OCI-LY7 (cell line): ENCODE measurements around the gene NPY. TPM values are rescaled to one million over a fixed set of nuclear protein-coding genes. Genes with fewer than 3 reads are reported as not detected.

ENCODE experiments used
- BruUV-seq: library from RNA; stranded (reverse); fragments of 400-500 nt; replicated peaks from 2 replicates; lab custom pipeline; 2021; lab: Mats Ljungman, UMichigan
- CTCF ChIA-PET: fragments of 300-600 bp; sonication (Branson Sonifier 250); formaldehyde crosslinking; loops from one replicate; lab custom pipeline; 2022; ENCODE audit warnings: antibody characterized with exemption; ENCODE audit not compliant: unreplicated experiment; lab: Charles Lee
- POLR2A ChIA-PET: fragments of 300-600 bp; sonication (Branson Sonifier 250); formaldehyde crosslinking; loops from one replicate; lab custom pipeline; 2022; ENCODE audit warnings: antibody characterized with exemption; lab: Charles Lee
- DNase-seq: peaks from one replicate; pipeline ENCODE4 v3.0.0-alpha.2; 2015; ENCODE audit warnings: low spot score
- H2AFZ ChIP-seq: fragments of 200-600 bp; sonication (generic), shearing (Covaris generic); 2 replicates; pipeline ENCODE4 v1.6.1; 2014; ENCODE audit warnings: mild to moderate bottlenecking, antibody characterized with exemption, low read length, moderate library complexity
- H3K27ac ChIP-seq: fragments of 200-600 bp; sonication (generic); 2 replicates; pipeline ENCODE4 v1.5.1; 2014; ENCODE audit warnings: mixed run types, low read depth, mild to moderate bottlenecking, moderate library complexity, low read length, inconsistent platforms; ENCODE audit not compliant: poor library complexity, severe bottlenecking
- H3K36me3 ChIP-seq: fragments of 200-600 bp; sonication (generic); 2 replicates; pipeline ENCODE4 v1.6.1; 2014; ENCODE audit warnings: mild to moderate bottlenecking, antibody characterized with exemption, low read length, moderate library complexity, mixed read lengths; ENCODE audit not compliant: insufficient read depth
- H3K4me1 ChIP-seq: fragments of 200-600 bp; sonication (generic); 2 replicates; pipeline ENCODE4 v1.5.1; 2014; ENCODE audit warnings: mild to moderate bottlenecking, low read length; ENCODE audit not compliant: insufficient read depth, poor library complexity, severe bottlenecking
- H3K4me2 ChIP-seq: fragments of 200-600 bp; sonication (generic); 2 replicates; pipeline ENCODE4 v1.6.1; 2014; ENCODE audit warnings: mild to moderate bottlenecking, low read length
- H3K4me3 ChIP-seq: fragments of 200-600 bp; sonication (generic); 2 replicates; pipeline ENCODE4 v1.5.1; 2014; ENCODE audit warnings: mild to moderate bottlenecking, low read depth, low read length; ENCODE audit not compliant: poor library complexity, severe bottlenecking
- H3K79me2 ChIP-seq: fragments of 200-600 bp; sonication (generic); 2 replicates; pipeline ENCODE4 v1.6.1; 2016; ENCODE audit warnings: low read depth, mild to moderate bottlenecking, low read length, moderate library complexity, mixed read lengths; ENCODE audit not compliant: insufficient read depth
- H3K9me2 ChIP-seq: fragments of 200-600 bp; sonication (generic); 2 replicates; pipeline ENCODE4 v1.6.1; 2016; ENCODE audit warnings: mild to moderate bottlenecking, low read length, mixed read lengths; ENCODE audit not compliant: insufficient read depth
- H3K9me3 ChIP-seq: fragments of 200-600 bp; sonication (generic); 2 replicates; pipeline ENCODE4 v1.6.1; 2014; ENCODE audit warnings: mild to moderate bottlenecking, mixed run types, low read length, mixed read lengths
- H4K20me1 ChIP-seq: fragments of 200-600 bp; sonication (generic); 2 replicates; pipeline ENCODE4 v1.6.1; 2014; ENCODE audit warnings: mild to moderate bottlenecking, antibody characterized with exemption, low read length, moderate library complexity, mixed read lengths; ENCODE audit not compliant: insufficient read depth
- EZH2phosphoT487 ChIP-seq: fragments of 200-600 bp; sonication (generic); IDR thresholded peaks from 2 replicates; pipeline ENCODE4 v1.6.1; 2018; ENCODE audit warnings: low read depth, borderline replicate concordance, mild to moderate bottlenecking, mixed run types, antibody characterized with exemption, low read length, moderate library complexity, mixed read lengths
- intact Hi-C: fragments of 100-400 bp; cut with micrococcal nuclease; formaldehyde crosslinking; loops from one replicate; pipeline ENCODE4 v1.10.0; 2022; ENCODE audit not compliant: unreplicated experiment
- total RNA-seq, 2 experiments: library from RNA; depleted of rRNA in 1 of 2; stranded (reverse); fragments of >200 nt in 1 of 2; shearing (Covaris generic) in 1 of 2; gene quantifications; 2 replicates each; pipeline ENCODE4 v1.2.3, GENCODE V29; 2014 to 2022
- TF ChIP-seq, protein P1 (sequence below): fragments of 200-600 bp; sonication (generic); conservative IDR thresholded peaks from 2 replicates; pipeline ENCODE4 v1.5.1; 2014; ENCODE audit warnings: mild to moderate bottlenecking, antibody characterized with exemption, low read length, moderate library complexity, mixed read lengths

NPY gene
- total RNA-seq, 2 experiments from 2014 or later = not detected

DNA sequence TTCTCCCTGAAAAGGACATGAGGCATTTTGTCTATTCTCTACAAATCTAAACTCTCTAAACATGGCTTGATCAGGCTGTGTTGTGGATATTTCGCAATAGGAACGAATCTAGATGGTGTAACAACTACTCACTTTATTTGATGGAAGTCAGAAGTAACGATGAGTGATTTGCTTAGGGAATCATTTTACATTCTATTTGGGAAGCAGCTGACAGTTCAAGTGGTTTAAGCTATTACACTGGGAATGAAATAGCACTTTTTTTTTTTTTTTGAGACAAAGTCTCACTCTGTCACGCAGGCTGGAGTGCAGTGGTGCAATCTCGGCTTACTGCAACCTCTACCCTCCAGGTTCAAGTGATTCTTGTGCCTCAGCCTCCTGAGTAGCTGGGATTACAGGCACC lies 44.1 kb downstream of the NPY start:
- intact Hi-C loops = loop anchor here (5.0 kb wide), 2 partner anchors 244 to 389 kb away; partner anchors contain the start of gene PALS2
- Histone ChIP-seq H3K9me2 (no peaks in the 10 kb centered on the region), H2AFZ (peak overlapping the region; percentile 77), H4K20me1 (no peaks in the 10 kb centered on the region), H3K4me3 (no peak overlapping the region), H3K4me2 (peak overlapping the region; percentile 57), H3K36me3 (peaks cover 8% of the 10 kb centered on the region; the same call in 1 of the 2 replicates), H3K9me3 (peaks cover 22% of the 10 kb centered on the region), H3K4me1 (peaks cover 65% of the 10 kb centered on the region), H3K79me2 (no peaks in the 10 kb centered on the region), H3K27ac (peak overlapping the region; percentile 89)
- ChIA-PET CTCF (no interaction called here), POLR2A (interaction anchor here (1.3 kb wide), 1 partner anchor 26 kb away, joined by 3 read pairs; no protein-coding TSS in a partner anchor)
- TF ChIP-seq EZH2phosphoT487 = no peak
- TF ChIP-seq, protein P1, sequence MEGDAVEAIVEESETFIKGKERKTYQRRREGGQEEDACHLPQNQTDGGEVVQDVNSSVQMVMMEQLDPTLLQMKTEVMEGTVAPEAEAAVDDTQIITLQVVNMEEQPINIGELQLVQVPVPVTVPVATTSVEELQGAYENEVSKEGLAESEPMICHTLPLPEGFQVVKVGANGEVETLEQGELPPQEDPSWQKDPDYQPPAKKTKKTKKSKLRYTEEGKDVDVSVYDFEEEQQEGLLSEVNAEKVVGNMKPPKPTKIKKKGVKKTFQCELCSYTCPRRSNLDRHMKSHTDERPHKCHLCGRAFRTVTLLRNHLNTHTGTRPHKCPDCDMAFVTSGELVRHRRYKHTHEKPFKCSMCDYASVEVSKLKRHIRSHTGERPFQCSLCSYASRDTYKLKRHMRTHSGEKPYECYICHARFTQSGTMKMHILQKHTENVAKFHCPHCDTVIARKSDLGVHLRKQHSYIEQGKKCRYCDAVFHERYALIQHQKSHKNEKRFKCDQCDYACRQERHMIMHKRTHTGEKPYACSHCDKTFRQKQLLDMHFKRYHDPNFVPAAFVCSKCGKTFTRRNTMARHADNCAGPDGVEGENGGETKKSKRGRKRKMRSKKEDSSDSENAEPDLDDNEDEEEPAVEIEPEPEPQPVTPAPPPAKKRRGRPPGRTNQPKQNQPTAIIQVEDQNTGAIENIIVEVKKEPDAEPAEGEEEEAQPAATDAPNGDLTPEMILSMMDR = no peak
- BruUV-seq = no TSS peak
- no peak for DNase-seq

DNA sequence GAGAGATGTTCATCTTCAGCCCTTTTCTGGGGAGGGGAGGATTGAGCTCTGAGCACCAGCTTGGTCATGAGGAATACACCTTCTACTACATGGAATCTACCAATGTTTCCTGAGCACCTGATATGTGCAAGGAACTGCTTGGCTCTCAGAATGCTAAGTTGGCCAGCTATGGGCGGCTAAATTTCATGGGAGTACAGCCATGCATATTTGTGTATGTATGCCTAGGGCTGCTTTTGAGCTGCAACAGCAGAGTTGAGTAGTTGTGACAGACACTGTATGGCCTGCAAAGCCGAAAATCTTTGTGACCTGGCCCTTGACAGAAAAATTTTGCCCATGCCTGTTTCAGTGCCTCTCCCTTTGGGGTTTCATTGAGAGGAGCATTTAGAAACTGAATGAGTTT lies 44.9 kb downstream of the NPY start:
- Histone ChIP-seq H3K27ac (no peak overlapping the region), H2AFZ (peak overlapping the region; percentile 73), H3K9me3 (peaks cover 28% of the 10 kb centered on the region), H3K36me3 (peaks cover 8% of the 10 kb centered on the region; the same call in 1 of the 2 replicates), H3K4me3 (no peak overlapping the region), H3K9me2 (no peaks in the 10 kb centered on the region), H4K20me1 (no peaks in the 10 kb centered on the region), H3K4me1 (peaks cover 57% of the 10 kb centered on the region), H3K79me2 (no peaks in the 10 kb centered on the region), H3K4me2 (peak overlapping the region; percentile 1; the same call in 1 of the 2 replicates)
- intact Hi-C loops = loop anchor here (5.0 kb wide), 2 partner anchors 243 to 388 kb away; partner anchors contain the start of gene PALS2
- TF ChIP-seq, protein P1 = no peak
- TF ChIP-seq EZH2phosphoT487 = no peak
- POLR2A ChIA-PET = interaction anchor here (0.5 to 1.3 kb wide), 7 partner anchors 8 to 66 kb away, joined by 3 to 5 read pairs (median 3); no protein-coding TSS in a partner anchor
- no peak for DNase-seq
- CTCF ChIA-PET = no interaction called here
- BruUV-seq = no TSS peak

DNA sequence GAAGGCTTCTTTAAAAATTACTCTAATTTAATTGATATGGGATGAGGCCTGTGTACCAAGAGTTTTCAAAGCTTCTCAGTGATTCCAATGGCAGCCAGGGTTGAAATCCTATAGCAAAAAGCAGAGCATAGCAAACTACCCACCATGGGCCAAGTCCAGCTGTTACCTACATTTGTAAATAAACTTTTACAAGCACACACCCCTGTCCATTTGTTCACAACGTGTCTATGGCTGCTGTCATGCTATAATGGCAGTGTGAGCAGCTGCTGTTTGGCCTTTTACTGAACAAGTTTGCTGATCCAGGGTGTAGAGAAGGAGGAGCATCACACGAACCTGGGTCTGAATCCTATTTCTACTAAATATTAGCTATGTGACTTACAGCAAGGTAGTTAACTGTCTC lies 50.0 kb downstream of the NPY start:
- no peak for DNase-seq
- TF ChIP-seq, protein P1 = no peak
- TF ChIP-seq EZH2phosphoT487 = no peak
- Histone ChIP-seq H3K36me3 (peaks cover 8% of the 10 kb centered on the region; the same call in 1 of the 2 replicates), H3K27ac (no peak overlapping the region), H3K4me3 (no peak overlapping the region), H3K4me1 (peaks cover 19% of the 10 kb centered on the region), H4K20me1 (no peaks in the 10 kb centered on the region), H3K9me3 (peaks cover 28% of the 10 kb centered on the region), H3K4me2 (no peak overlapping the region), H3K9me2 (no peaks in the 10 kb centered on the region), H3K79me2 (no peaks in the 10 kb centered on the region), H2AFZ (peak overlapping the region; percentile 30)
- POLR2A ChIA-PET = interaction anchor here (1.1 to 4.2 kb wide), 4 partner anchors 9 to 41 kb away, joined by 3 to 15 read pairs (median 7); no protein-coding TSS in a partner anchor
- CTCF ChIA-PET = no interaction called here
- intact Hi-C loops = no loop called here
- BruUV-seq = no TSS peak
